H1 (cell line): Measurements from ENCODE around the gene GFAP. TPM values are rescaled to one million over a fixed set of nuclear protein-coding genes. Genes with fewer than 3 reads are reported as not detected.

Source experiments
- BACH1 ChIP-seq: IDR thresholded peaks from 2 replicates; pipeline ENCODE4 v1.6.1; 2012; ENCODE audit warnings: low read length, improper control_type of control experiment
- CREB1 ChIP-seq: IDR thresholded peaks from 2 replicates; pipeline ENCODE4 v1.6.1; 2012; ENCODE audit warnings: inconsistent platforms
- EGR1 ChIP-seq: IDR thresholded peaks from 2 replicates; pipeline ENCODE4 v1.6.1; 2011; ENCODE audit warnings: low read depth, low read length, borderline replicate concordance
- EP300 ChIP-seq, 2 experiments: IDR thresholded peaks; 1 replicate in 1 of 2; 2 replicates in 1 of 2; pipeline ENCODE4 v1.6.1; 2011 to 2012; ENCODE audit warnings: low read depth in 2 of 2, low read length in 2 of 2, mild to moderate bottlenecking in 2 of 2, borderline replicate concordance in 1 of 2, inconsistent platforms in 1 of 2, moderate library complexity in 1 of 2
- GABPA ChIP-seq: IDR thresholded peaks from 2 replicates; pipeline ENCODE4 v1.6.1; 2011; ENCODE audit warnings: mild to moderate bottlenecking, low read length, moderate library complexity, borderline replicate concordance; ENCODE audit not compliant: insufficient read depth
- GTF2F1 ChIP-seq: IDR thresholded peaks from 2 replicates; pipeline ENCODE4 v1.6.1; 2012; ENCODE audit warnings: low read depth, low read length, improper control_type of control experiment, borderline replicate concordance
- POLR2AphosphoS5 ChIP-seq: IDR thresholded peaks from 2 replicates; pipeline ENCODE4 v1.6.1; 2011; ENCODE audit warnings: low read depth, low read length
- SP2 ChIP-seq: IDR thresholded peaks from 2 replicates; pipeline ENCODE4 v1.6.1; 2012; ENCODE audit warnings: mild to moderate bottlenecking, low read length, inconsistent platforms
- TAF7 ChIP-seq: optimal IDR thresholded peaks from 2 replicates; pipeline ENCODE3; 2011; ENCODE audit warnings: low read depth, mild to moderate bottlenecking, inconsistent platforms, low read length, moderate library complexity, borderline replicate concordance
- ZNF274 ChIP-seq: IDR thresholded peaks from 2 replicates; pipeline ENCODE4 v1.7.0; 2012; ENCODE audit warnings: low read length, borderline replicate concordance; ENCODE audit errors: extremely low read depth
- polyA plus RNA-seq, 7 experiments: library from polyadenylated mRNA; depleted of rRNA in 3 of 7; stranded (reverse) in 5 of 7; unstranded in 2 of 7; fragments of >200 nt in 5 of 7; fragments of 200-250 nt in 2 of 7; gene quantifications; 1 replicate in 5 of 7; 2 replicates in 1 of 7; 4 replicates in 1 of 7; pipeline versions ENCODE4 v1.2.1 to v1.2.3, GENCODE V29; 2011 to 2013; ENCODE audit warnings: missing spikeins in 2 of 7, mixed read lengths in 2 of 7
- total RNA-seq: library from RNA; stranded (reverse); fragmentation: NEBNext Ultra II Directional; extraction: Animal tissue kit (Norgen Biotek cat#: 25700); gene quantifications from 2 replicates; pipeline ENCODE4 v1.2.1, GENCODE V29; 2021
- TF ChIP-seq, protein P1 (sequence below): fragments of 300-600 bp; sonication (generic); IDR thresholded peaks from 2 replicates; pipeline ENCODE4 v1.7.1; 2012; ENCODE audit warnings: low read length, moderate library complexity, mild to moderate bottlenecking, inconsistent platforms; ENCODE audit not compliant: insufficient replicate concordance

GFAP gene
- total and polyA plus RNA-seq, 2 of the 8 experiments (the other 6 are each of a cell fraction or from before 2014, with no cell fraction given) = 1.3 to 1.5 TPM

DNA sequence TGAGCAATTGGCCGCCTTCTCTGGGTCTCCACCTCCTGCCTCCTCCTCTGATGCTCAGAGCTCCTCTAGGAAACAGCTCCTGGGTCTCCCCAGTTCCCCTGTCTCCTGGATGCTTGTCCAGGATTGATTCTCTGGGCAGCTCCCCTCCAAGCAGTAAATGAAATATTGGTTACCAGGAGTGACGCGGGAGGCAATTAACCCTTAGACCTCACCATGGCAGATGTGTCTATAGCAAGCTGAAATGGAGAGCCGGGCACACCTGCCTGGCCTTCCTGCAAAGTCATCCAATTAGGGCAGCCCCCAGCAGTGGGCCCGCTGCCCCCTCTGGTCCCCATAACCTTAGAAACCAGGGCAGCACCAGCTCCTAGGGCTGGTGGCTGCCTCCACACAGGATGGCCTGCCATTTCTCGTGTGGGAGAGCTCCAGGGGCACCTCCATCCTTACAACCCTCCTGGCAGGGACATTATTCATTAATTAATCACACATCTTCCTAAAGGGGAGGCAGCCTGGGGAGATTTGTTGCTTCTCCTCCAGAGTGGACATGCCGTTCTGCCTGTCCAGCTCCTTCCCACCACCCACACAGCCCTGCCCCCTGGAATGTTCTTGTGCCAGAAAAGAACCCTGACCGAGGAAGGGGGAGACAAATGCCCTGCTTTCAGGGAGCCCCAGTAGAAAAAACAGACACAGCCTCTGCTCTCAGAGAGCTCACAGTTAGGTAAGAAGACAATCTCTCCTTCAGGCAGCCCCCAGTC is 40.5 kb upstream of the GFAP start (continued):
- TF ChIP-seq, protein P1, sequence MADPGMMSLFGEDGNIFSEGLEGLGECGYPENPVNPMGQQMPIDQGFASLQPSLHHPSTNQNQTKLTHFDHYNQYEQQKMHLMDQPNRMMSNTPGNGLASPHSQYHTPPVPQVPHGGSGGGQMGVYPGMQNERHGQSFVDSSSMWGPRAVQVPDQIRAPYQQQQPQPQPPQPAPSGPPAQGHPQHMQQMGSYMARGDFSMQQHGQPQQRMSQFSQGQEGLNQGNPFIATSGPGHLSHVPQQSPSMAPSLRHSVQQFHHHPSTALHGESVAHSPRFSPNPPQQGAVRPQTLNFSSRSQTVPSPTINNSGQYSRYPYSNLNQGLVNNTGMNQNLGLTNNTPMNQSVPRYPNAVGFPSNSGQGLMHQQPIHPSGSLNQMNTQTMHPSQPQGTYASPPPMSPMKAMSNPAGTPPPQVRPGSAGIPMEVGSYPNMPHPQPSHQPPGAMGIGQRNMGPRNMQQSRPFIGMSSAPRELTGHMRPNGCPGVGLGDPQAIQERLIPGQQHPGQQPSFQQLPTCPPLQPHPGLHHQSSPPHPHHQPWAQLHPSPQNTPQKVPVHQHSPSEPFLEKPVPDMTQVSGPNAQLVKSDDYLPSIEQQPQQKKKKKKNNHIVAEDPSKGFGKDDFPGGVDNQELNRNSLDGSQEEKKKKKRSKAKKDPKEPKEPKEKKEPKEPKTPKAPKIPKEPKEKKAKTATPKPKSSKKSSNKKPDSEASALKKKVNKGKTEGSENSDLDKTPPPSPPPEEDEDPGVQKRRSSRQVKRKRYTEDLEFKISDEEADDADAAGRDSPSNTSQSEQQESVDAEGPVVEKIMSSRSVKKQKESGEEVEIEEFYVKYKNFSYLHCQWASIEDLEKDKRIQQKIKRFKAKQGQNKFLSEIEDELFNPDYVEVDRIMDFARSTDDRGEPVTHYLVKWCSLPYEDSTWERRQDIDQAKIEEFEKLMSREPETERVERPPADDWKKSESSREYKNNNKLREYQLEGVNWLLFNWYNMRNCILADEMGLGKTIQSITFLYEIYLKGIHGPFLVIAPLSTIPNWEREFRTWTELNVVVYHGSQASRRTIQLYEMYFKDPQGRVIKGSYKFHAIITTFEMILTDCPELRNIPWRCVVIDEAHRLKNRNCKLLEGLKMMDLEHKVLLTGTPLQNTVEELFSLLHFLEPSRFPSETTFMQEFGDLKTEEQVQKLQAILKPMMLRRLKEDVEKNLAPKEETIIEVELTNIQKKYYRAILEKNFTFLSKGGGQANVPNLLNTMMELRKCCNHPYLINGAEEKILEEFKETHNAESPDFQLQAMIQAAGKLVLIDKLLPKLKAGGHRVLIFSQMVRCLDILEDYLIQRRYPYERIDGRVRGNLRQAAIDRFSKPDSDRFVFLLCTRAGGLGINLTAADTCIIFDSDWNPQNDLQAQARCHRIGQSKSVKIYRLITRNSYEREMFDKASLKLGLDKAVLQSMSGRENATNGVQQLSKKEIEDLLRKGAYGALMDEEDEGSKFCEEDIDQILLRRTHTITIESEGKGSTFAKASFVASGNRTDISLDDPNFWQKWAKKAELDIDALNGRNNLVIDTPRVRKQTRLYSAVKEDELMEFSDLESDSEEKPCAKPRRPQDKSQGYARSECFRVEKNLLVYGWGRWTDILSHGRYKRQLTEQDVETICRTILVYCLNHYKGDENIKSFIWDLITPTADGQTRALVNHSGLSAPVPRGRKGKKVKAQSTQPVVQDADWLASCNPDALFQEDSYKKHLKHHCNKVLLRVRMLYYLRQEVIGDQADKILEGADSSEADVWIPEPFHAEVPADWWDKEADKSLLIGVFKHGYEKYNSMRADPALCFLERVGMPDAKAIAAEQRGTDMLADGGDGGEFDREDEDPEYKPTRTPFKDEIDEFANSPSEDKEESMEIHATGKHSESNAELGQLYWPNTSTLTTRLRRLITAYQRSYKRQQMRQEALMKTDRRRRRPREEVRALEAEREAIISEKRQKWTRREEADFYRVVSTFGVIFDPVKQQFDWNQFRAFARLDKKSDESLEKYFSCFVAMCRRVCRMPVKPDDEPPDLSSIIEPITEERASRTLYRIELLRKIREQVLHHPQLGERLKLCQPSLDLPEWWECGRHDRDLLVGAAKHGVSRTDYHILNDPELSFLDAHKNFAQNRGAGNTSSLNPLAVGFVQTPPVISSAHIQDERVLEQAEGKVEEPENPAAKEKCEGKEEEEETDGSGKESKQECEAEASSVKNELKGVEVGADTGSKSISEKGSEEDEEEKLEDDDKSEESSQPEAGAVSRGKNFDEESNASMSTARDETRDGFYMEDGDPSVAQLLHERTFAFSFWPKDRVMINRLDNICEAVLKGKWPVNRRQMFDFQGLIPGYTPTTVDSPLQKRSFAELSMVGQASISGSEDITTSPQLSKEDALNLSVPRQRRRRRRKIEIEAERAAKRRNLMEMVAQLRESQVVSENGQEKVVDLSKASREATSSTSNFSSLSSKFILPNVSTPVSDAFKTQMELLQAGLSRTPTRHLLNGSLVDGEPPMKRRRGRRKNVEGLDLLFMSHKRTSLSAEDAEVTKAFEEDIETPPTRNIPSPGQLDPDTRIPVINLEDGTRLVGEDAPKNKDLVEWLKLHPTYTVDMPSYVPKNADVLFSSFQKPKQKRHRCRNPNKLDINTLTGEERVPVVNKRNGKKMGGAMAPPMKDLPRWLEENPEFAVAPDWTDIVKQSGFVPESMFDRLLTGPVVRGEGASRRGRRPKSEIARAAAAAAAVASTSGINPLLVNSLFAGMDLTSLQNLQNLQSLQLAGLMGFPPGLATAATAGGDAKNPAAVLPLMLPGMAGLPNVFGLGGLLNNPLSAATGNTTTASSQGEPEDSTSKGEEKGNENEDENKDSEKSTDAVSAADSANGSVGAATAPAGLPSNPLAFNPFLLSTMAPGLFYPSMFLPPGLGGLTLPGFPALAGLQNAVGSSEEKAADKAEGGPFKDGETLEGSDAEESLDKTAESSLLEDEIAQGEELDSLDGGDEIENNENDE = no peak
- TF ChIP-seq POLR2AphosphoS5 = no peak
- no peak for TF ChIP-seq SP2
- TF ChIP-seq TAF7 = no peak
- TF ChIP-seq ZNF274 = no peak
- no peak for TF ChIP-seq EP300 (IDR thresholded peaks at IDR 0.05; ENCODE audit: borderline replicate concordance in 1 of 2, low read depth in 2 of 2, low read length in 2 of 2)
- TF ChIP-seq CREB1 = no peak
- no peak for TF ChIP-seq EGR1
- no peak for TF ChIP-seq BACH1
- TF ChIP-seq GABPA = no peak
- no peak for TF ChIP-seq GTF2F1
